SK-N-SH (cell line): ENCODE data around the gene DCDC1. TPM values are rescaled to one million over a fixed set of nuclear protein-coding genes. Genes with fewer than 3 reads are reported as not detected.

Experiments
- CTCF ChIA-PET: fragments of 300-600, 350-600 bp; formaldehyde crosslinking; extraction: SDS; loops from one replicate; lab custom pipeline; 2021; lab: Yijun Ruan, JAX
- POLR2A ChIA-PET: fragments of 350-600 bp; sonication (Branson Sonifier 250); formaldehyde crosslinking; extraction: SDS; loops from one replicate; lab custom pipeline; 2020; ENCODE audit warnings: antibody characterized with exemption, inconsistent platforms; lab: Yijun Ruan, JAX
- DNase-seq: peaks from one replicate; pipeline ENCODE4 v3.0.0; 2012
- H2AFZ ChIP-seq: fragments of 200-600 bp; sonication (generic); 2 replicates; pipeline ENCODE4 v1.8.1; 2016; ENCODE audit warnings: antibody characterized with exemption, mild to moderate bottlenecking, low read depth
- H3F3A ChIP-seq: fragments of 200-600 bp; sonication (generic); replicated peaks from 2 replicates; pipeline ENCODE3; 2016; ENCODE audit warnings: antibody characterized with exemption, mild to moderate bottlenecking; ENCODE audit not compliant: insufficient read depth
- H3K27ac ChIP-seq, 2 experiments: fragments of 200-500 bp in 1 of 2; fragments of 200-600 bp in 1 of 2; sonication (Bioruptor generic) in 1 of 2; sonication (generic), shearing (Covaris generic) in 1 of 2; 2 replicates each; pipeline versions ENCODE4 v1.5.1 to v1.6.1; 2014 to 2016; ENCODE audit warnings: low read depth in 2 of 2, inconsistent platforms in 1 of 2, low read length in 1 of 2, mild to moderate bottlenecking in 1 of 2, mixed read lengths in 1 of 2
- H3K27me3 ChIP-seq: fragments of 200-600 bp; sonication (generic), shearing (Covaris generic); 2 replicates; pipeline ENCODE4 v1.6.1; 2016; ENCODE audit warnings: mixed run types; ENCODE audit not compliant: insufficient read depth
- H3K36me3 ChIP-seq, 2 experiments: fragments of 200-500 bp in 1 of 2; fragments of 200-600 bp in 1 of 2; sonication (Bioruptor generic) in 1 of 2; sonication (generic) in 1 of 2; replicated peaks in 1 of 2; 2 replicates each; pipeline versions ENCODE3 to v1.5.1; 2014 to 2016; ENCODE audit warnings: low read length in 1 of 2, mild to moderate bottlenecking in 1 of 2; ENCODE audit not compliant: insufficient read depth in 2 of 2, control insufficient read depth in 1 of 2
- H3K4me1 ChIP-seq, 2 experiments: fragments of 200-500 bp in 1 of 2; fragments of 200-600 bp in 1 of 2; sonication (Bioruptor generic) in 1 of 2; sonication (generic), shearing (Covaris generic) in 1 of 2; 2 replicates each; pipeline versions ENCODE4 v1.5.1 to v1.6.1; 2014 to 2016; ENCODE audit warnings: low read depth in 1 of 2, low read length in 1 of 2, mixed run types in 1 of 2; ENCODE audit not compliant: insufficient read depth in 2 of 2, control insufficient read depth in 1 of 2
- H3K4me2 ChIP-seq: fragments of 200-600 bp; sonication (generic), shearing (Covaris generic); 2 replicates; pipeline ENCODE4 v1.6.1; 2017; ENCODE audit warnings: mixed run types
- H3K4me3 ChIP-seq, 2 experiments: fragments of 200-500 bp in 1 of 2; fragments of 200-600 bp in 1 of 2; sonication (Bioruptor generic) in 1 of 2; sonication (generic), shearing (Covaris generic) in 1 of 2; 2 replicates each; pipeline versions ENCODE4 v1.5.1 to v1.8.1; 2014 to 2016; ENCODE audit warnings: low read depth in 2 of 2, inconsistent platforms in 1 of 2, low read length in 1 of 2, mild to moderate bottlenecking in 1 of 2, mixed read lengths in 1 of 2, moderate library complexity in 1 of 2
- H3K79me2 ChIP-seq: fragments of 200-600 bp; sonication (generic); 2 replicates; pipeline ENCODE4 v1.8.1; 2017; ENCODE audit warnings: mild to moderate bottlenecking; ENCODE audit not compliant: insufficient read depth
- H3K9ac ChIP-seq: fragments of 200-600 bp; sonication (generic); 2 replicates; pipeline ENCODE4 v1.6.1; 2017; ENCODE audit warnings: mixed run types
- H3K9me2 ChIP-seq: fragments of 200-600 bp; sonication (generic); 2 replicates; pipeline ENCODE4 v1.6.1; 2017; ENCODE audit warnings: mixed run types
- H3K9me3 ChIP-seq: fragments of 200-600 bp; sonication (generic); 2 replicates; pipeline ENCODE4 v1.6.1; 2017; ENCODE audit warnings: mixed run types, mild to moderate bottlenecking, moderate library complexity
- H4K20me1 ChIP-seq: fragments of 200-600 bp; sonication (generic); 2 replicates; pipeline ENCODE4 v1.6.1; 2017; ENCODE audit warnings: mild to moderate bottlenecking, mixed run types; ENCODE audit not compliant: insufficient read depth
- CHD2 ChIP-seq: fragments of 150-350 bp; IDR thresholded peaks from 2 replicates; pipeline ENCODE4 v1.6.1; 2018; ENCODE audit warnings: low read length; ENCODE audit not compliant: partially characterized antibody
- ELF1 ChIP-seq: IDR thresholded peaks from 2 replicates; pipeline ENCODE4 v1.4.0; 2012
- EP300 ChIP-seq, 2 experiments: IDR thresholded peaks; 2 replicates each; pipeline versions ENCODE4 v1.4.0 to v1.6.1; 2012; ENCODE audit warnings: borderline replicate concordance in 1 of 2, low read depth in 1 of 2, low read length in 1 of 2
- EZH2phosphoT487 ChIP-seq: fragments of 200-600 bp; sonication (generic); IDR thresholded peaks from 2 replicates; pipeline ENCODE4 v1.6.1; 2017; ENCODE audit warnings: low read depth, mixed run types, mild to moderate bottlenecking, antibody characterized with exemption, moderate library complexity, borderline replicate concordance
- FOXM1 ChIP-seq: IDR thresholded peaks from 2 replicates; pipeline ENCODE4 v1.4.0; 2012; ENCODE audit warnings: low read depth, mild to moderate bottlenecking
- GABPA ChIP-seq: IDR thresholded peaks from 2 replicates; pipeline ENCODE4 v1.4.0; 2012; ENCODE audit warnings: low read depth, mild to moderate bottlenecking
- GATA2 ChIP-seq: sonication (generic); formaldehyde crosslinking; IDR thresholded peaks from 2 replicates; pipeline ENCODE4 v1.5.0; 2020; ENCODE audit warnings: mild to moderate bottlenecking, missing genetic modification reagents
- RAD21 ChIP-seq: IDR thresholded peaks from 2 replicates; pipeline ENCODE4 v1.6.1; 2012; ENCODE audit warnings: mild to moderate bottlenecking, low read length
- RFX5 ChIP-seq: IDR thresholded peaks from 2 replicates; pipeline ENCODE4 v1.6.1; 2012; ENCODE audit warnings: mild to moderate bottlenecking, improper control_type of control experiment, low read length
- RXRA ChIP-seq: IDR thresholded peaks from 2 replicates; pipeline ENCODE4 v1.4.0; 2012; ENCODE audit warnings: low read depth, mild to moderate bottlenecking, borderline replicate concordance
- YY1 ChIP-seq: IDR thresholded peaks from 2 replicates; pipeline ENCODE4 v1.4.0; 2012; ENCODE audit warnings: low read depth, mild to moderate bottlenecking
- WGBS: methylation state at CpG from one replicate; pipeline ENCODE4 v1.1.6; 2017; ENCODE audit warnings: low lambda C conversion rate; 5-methylcytosine and 5-hydroxymethylcytosine counted together
- polyA plus RNA-seq, 3 experiments: library from polyadenylated mRNA; depleted of rRNA; stranded (reverse); fragments of >200 nt; gene quantifications; 2 replicates each; pipeline ENCODE4 v1.2.3, GENCODE V29; 2012
- TF ChIP-seq, protein P1 (sequence below): IDR thresholded peaks from 2 replicates; pipeline ENCODE4 v1.4.0; 2012; ENCODE audit warnings: low read depth, borderline replicate concordance
- TF ChIP-seq, protein P2 (sequence below): IDR thresholded peaks from 2 replicates; pipeline ENCODE4 v1.4.0; 2012; ENCODE audit warnings: low read depth, borderline replicate concordance
- TF ChIP-seq, protein P3 (sequence below): fragments of 150-350 bp; IDR thresholded peaks from 2 replicates; pipeline ENCODE4 v1.6.1; 2017; ENCODE audit warnings: antibody characterized with exemption, low read length, low read depth, borderline replicate concordance
- TF ChIP-seq, protein P4 (sequence below): IDR thresholded peaks from 2 replicates; pipeline ENCODE4 v1.4.0; 2012; ENCODE audit warnings: low read depth
- TF ChIP-seq, protein P5 (sequence below): fragments of 200-600 bp; sonication (generic); IDR thresholded peaks from 2 replicates; pipeline ENCODE4 v1.6.1; 2017; ENCODE audit warnings: antibody characterized with exemption, mild to moderate bottlenecking, moderate library complexity
- TF ChIP-seq, protein P6 (sequence below): IDR thresholded peaks from 2 replicates; pipeline ENCODE4; 2012

DCDC1 gene
- polyA plus RNA-seq, 1 of the 3 experiments (the other 2 are of a cell fraction), result 0.12 TPM

DNA sequence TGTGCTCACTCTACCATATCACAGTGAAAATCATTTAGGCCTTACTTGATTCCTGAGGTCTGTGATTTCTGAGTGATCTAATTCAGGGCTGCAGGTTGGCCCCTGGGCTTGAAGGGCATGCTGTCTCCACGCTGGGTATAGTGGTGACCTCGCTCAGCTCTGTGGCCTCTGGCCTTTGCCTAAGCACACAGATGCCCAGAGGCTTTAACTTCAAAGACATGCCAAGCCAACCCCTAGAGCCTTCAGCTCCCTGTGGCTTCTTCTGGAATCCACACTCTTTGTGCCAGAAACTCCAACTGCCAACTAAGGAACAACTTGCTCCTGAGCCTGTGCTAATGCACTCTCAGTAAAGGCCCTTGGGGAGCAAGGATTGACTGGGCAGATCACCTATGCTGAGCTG lies 550.8 kb downstream of the DCDC1 start:
- DNase-seq, result no peak
- Histone ChIP-seq H3K4me2 (no peak overlapping the region), H4K20me1 (no peaks in the 10 kb centered on the region), H3K4me3 (no peak overlapping the region), H3K79me2 (no peaks in the 10 kb centered on the region), H3K9ac (no peak overlapping the region), H3K27ac (no peak overlapping the region), H3K4me1 (peaks cover 0 to 19% of the 10 kb centered on the region in 2 experiments; a peak in 2 of 4 replicates), H2AFZ (no peak overlapping the region), H3F3A (no peaks in the 10 kb centered on the region), H3K27me3 (no peaks in the 10 kb centered on the region), H3K9me2 (no peaks in the 10 kb centered on the region), H3K9me3 (no peaks in the 10 kb centered on the region), H3K36me3 (no peaks in the 10 kb centered on the region)
- whole genome bisulfite sequencing, result 24% methylated on average over 2 of the region's 2 CpGs
- POLR2A ChIA-PET, result no interaction called here
- TF ChIP-seq, protein P1, sequence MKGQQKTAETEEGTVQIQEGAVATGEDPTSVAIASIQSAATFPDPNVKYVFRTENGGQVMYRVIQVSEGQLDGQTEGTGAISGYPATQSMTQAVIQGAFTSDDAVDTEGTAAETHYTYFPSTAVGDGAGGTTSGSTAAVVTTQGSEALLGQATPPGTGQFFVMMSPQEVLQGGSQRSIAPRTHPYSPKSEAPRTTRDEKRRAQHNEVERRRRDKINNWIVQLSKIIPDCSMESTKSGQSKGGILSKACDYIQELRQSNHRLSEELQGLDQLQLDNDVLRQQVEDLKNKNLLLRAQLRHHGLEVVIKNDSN, result no peak
- TF ChIP-seq, protein P2, sequence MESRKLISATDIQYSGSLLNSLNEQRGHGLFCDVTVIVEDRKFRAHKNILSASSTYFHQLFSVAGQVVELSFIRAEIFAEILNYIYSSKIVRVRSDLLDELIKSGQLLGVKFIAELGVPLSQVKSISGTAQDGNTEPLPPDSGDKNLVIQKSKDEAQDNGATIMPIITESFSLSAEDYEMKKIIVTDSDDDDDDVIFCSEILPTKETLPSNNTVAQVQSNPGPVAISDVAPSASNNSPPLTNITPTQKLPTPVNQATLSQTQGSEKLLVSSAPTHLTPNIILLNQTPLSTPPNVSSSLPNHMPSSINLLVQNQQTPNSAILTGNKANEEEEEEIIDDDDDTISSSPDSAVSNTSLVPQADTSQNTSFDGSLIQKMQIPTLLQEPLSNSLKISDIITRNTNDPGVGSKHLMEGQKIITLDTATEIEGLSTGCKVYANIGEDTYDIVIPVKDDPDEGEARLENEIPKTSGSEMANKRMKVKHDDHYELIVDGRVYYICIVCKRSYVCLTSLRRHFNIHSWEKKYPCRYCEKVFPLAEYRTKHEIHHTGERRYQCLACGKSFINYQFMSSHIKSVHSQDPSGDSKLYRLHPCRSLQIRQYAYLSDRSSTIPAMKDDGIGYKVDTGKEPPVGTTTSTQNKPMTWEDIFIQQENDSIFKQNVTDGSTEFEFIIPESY, result no peak
- TF ChIP-seq, protein P3, sequence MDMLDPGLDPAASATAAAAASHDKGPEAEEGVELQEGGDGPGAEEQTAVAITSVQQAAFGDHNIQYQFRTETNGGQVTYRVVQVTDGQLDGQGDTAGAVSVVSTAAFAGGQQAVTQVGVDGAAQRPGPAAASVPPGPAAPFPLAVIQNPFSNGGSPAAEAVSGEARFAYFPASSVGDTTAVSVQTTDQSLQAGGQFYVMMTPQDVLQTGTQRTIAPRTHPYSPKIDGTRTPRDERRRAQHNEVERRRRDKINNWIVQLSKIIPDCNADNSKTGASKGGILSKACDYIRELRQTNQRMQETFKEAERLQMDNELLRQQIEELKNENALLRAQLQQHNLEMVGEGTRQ, result no peak
- no peak for TF ChIP-seq EZH2phosphoT487
- TF ChIP-seq, protein P4, sequence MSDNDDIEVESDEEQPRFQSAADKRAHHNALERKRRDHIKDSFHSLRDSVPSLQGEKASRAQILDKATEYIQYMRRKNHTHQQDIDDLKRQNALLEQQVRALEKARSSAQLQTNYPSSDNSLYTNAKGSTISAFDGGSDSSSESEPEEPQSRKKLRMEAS, result no peak
- no peak for TF ChIP-seq RAD21
- TF ChIP-seq, protein P5, sequence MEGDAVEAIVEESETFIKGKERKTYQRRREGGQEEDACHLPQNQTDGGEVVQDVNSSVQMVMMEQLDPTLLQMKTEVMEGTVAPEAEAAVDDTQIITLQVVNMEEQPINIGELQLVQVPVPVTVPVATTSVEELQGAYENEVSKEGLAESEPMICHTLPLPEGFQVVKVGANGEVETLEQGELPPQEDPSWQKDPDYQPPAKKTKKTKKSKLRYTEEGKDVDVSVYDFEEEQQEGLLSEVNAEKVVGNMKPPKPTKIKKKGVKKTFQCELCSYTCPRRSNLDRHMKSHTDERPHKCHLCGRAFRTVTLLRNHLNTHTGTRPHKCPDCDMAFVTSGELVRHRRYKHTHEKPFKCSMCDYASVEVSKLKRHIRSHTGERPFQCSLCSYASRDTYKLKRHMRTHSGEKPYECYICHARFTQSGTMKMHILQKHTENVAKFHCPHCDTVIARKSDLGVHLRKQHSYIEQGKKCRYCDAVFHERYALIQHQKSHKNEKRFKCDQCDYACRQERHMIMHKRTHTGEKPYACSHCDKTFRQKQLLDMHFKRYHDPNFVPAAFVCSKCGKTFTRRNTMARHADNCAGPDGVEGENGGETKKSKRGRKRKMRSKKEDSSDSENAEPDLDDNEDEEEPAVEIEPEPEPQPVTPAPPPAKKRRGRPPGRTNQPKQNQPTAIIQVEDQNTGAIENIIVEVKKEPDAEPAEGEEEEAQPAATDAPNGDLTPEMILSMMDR, result no peak
- TF ChIP-seq EP300 (IDR thresholded peaks at IDR 0.05; ENCODE audit: borderline replicate concordance in 1 of 2, low read depth in 1 of 2, low read length in 1 of 2), result no peak
- no peak for TF ChIP-seq RFX5
- no peak for TF ChIP-seq ELF1
- no peak for TF ChIP-seq CHD2
- TF ChIP-seq RXRA, result no peak
- TF ChIP-seq, protein P6, sequence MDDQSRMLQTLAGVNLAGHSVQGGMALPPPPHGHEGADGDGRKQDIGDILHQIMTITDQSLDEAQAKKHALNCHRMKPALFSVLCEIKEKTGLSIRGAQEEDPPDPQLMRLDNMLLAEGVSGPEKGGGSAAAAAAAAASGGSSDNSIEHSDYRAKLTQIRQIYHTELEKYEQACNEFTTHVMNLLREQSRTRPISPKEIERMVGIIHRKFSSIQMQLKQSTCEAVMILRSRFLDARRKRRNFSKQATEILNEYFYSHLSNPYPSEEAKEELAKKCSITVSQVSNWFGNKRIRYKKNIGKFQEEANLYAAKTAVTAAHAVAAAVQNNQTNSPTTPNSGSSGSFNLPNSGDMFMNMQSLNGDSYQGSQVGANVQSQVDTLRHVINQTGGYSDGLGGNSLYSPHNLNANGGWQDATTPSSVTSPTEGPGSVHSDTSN, result no peak
- TF ChIP-seq FOXM1, result no peak
- TF ChIP-seq YY1, result no peak
- no peak for TF ChIP-seq GATA2 (CRISPR knock-in tag)
- no peak for TF ChIP-seq GABPA
- CTCF ChIA-PET, result interaction anchor here (1.3 kb wide), 1 partner anchor 38 kb away, joined by 3 read pairs; no protein-coding TSS in a partner anchor
